CD14-positive monocyte (primary cell): Measurements from ENCODE around the gene ELANE. TPM values are rescaled to one million over a fixed set of nuclear protein-coding genes. Genes with fewer than 3 reads are reported as not detected.
A peak's percentile ranks its signal among the peaks of the same experiment; 100 is the strongest.

Experiments used
- DNase-seq, 3 donors: peaks; one replicate each; pipeline ENCODE4 v3.0.0-alpha.2; 2011 to 2022
- H2AFZ ChIP-seq: 2 replicates; pipeline ENCODE4 v1.6.0; 2012; ENCODE audit warnings: mild to moderate bottlenecking, low read depth, low read length, inconsistent platforms; ENCODE audit not compliant: insufficient read depth, poor library complexity, severe bottlenecking
- H3K27ac ChIP-seq, 2 donors: 1 replicate in 1 of 2; 2 replicates in 1 of 2; pipeline ENCODE4 v1.5.1; 2012 to 2013; ENCODE audit warnings: low read length in 2 of 2, control low read depth in 1 of 2, inconsistent platforms in 1 of 2, low read depth in 1 of 2, mild to moderate bottlenecking in 1 of 2
- H3K27me3 ChIP-seq, 2 donors: one replicate each; pipeline versions ENCODE4 v1.6.0 to v1.6.1; 2011 to 2013; ENCODE audit warnings: low read length in 2 of 2; ENCODE audit not compliant: control insufficient read depth in 2 of 2, insufficient read depth in 2 of 2
- H3K36me3 ChIP-seq, 2 donors: replicated peaks in 1 of 2; 1 replicate in 1 of 2; 2 replicates in 1 of 2; pipeline versions ENCODE4 v1.5.1 to v1.6.1; 2012 to 2013; ENCODE audit warnings: low read length in 2 of 2, control low read depth in 1 of 2, inconsistent platforms in 1 of 2, mild to moderate bottlenecking in 1 of 2; ENCODE audit not compliant: insufficient read depth in 2 of 2, control insufficient read depth in 1 of 2
- H3K4me1 ChIP-seq, 2 donors: 1 replicate in 1 of 2; 2 replicates in 1 of 2; pipeline versions ENCODE4 v1.5.1 to v1.6.1; 2012 to 2013; ENCODE audit warnings: low read length in 2 of 2, control low read depth in 1 of 2, inconsistent platforms in 1 of 2, mild to moderate bottlenecking in 1 of 2, moderate library complexity in 1 of 2; ENCODE audit not compliant: insufficient read depth in 2 of 2, control insufficient read depth in 1 of 2
- H3K4me2 ChIP-seq: replicated peaks from 2 replicates; pipeline ENCODE3; 2012; ENCODE audit warnings: low read length, moderate library complexity, mild to moderate bottlenecking; ENCODE audit not compliant: poor library complexity, severe bottlenecking; ENCODE audit errors: extremely low read depth
- H3K4me3 ChIP-seq, 3 experiments: fragments of 200-600 bp in 1 of 3; sonication (generic) in 1 of 3; replicated peaks in 1 of 3; 1 replicate in 2 of 3; 2 replicates in 1 of 3; pipeline ENCODE4 v1.5.1; 2011 to 2013; ENCODE audit warnings: low read length in 3 of 3, mild to moderate bottlenecking in 3 of 3, control low read depth in 2 of 3, low read depth in 2 of 3, inconsistent platforms in 1 of 3, moderate library complexity in 1 of 3
- H3K79me2 ChIP-seq: 2 replicates; pipeline ENCODE4 v1.6.0; 2012; ENCODE audit warnings: mild to moderate bottlenecking, control low read depth, inconsistent platforms, low read length, moderate library complexity; ENCODE audit not compliant: insufficient read depth
- H3K9ac ChIP-seq: 2 replicates; pipeline ENCODE4 v1.6.0; 2017; ENCODE audit warnings: low read length, mild to moderate bottlenecking; ENCODE audit not compliant: insufficient read depth, poor library complexity, severe bottlenecking
- H3K9me3 ChIP-seq, 2 donors: replicated peaks in 1 of 2; 1 replicate in 1 of 2; 2 replicates in 1 of 2; pipeline versions ENCODE4 v1.5.1 to v1.6.1; 2012 to 2013; ENCODE audit warnings: low read length in 2 of 2, control low read depth in 1 of 2; ENCODE audit not compliant: control insufficient read depth in 1 of 2, insufficient read depth in 1 of 2
- H4K20me1 ChIP-seq: 2 replicates; pipeline ENCODE4 v1.6.0; 2012; ENCODE audit warnings: mild to moderate bottlenecking, low read length, control low read depth, moderate library complexity; ENCODE audit not compliant: insufficient read depth
- H3K27ac Mint-ChIP-seq, 7 donors: one replicate each; pipeline ENCODE4 v1.8.0; 2020; ENCODE audit warnings: mild to moderate bottlenecking in 7 of 7, mixed read lengths in 7 of 7, moderate library complexity in 6 of 7, inconsistent platforms in 2 of 7
- H3K27me3 Mint-ChIP-seq, 3 donors: one replicate each; pipeline ENCODE4 v1.8.0; 2021 to 2022; ENCODE audit warnings: low read depth in 3 of 3, mild to moderate bottlenecking in 3 of 3, mixed read lengths in 3 of 3, moderate library complexity in 3 of 3, inconsistent platforms in 1 of 3
- H3K36me3 Mint-ChIP-seq, 2 donors: one replicate each; pipeline ENCODE4 v1.8.0; 2020; ENCODE audit warnings: mixed read lengths in 2 of 2, inconsistent platforms in 1 of 2, mild to moderate bottlenecking in 1 of 2
- H3K4me1 Mint-ChIP-seq: one replicate; pipeline ENCODE4 v1.8.0; 2020; ENCODE audit warnings: mild to moderate bottlenecking, mixed read lengths
- H3K4me3 Mint-ChIP-seq, 2 donors: one replicate each; pipeline ENCODE4 v1.8.0; 2020; ENCODE audit warnings: mild to moderate bottlenecking in 2 of 2, mixed read lengths in 2 of 2, moderate library complexity in 1 of 2
- H3K9me3 Mint-ChIP-seq, 7 donors: one replicate each; pipeline ENCODE4 v1.8.0; 2020 to 2022; ENCODE audit warnings: mixed read lengths in 7 of 7, mild to moderate bottlenecking in 6 of 7, moderate library complexity in 6 of 7, inconsistent platforms in 2 of 7
- CTCF ChIP-seq: fragments of 200-600 bp; IDR thresholded peaks from one replicate; pipeline ENCODE4 v1.8.0; 2022; ENCODE audit warnings: antibody characterized with exemption, mild to moderate bottlenecking
- WGBS: methylation state at CpG from one replicate; pipeline ENCODE4 v1.1.5; 2013; ENCODE audit warnings: missing lambda C conversion rate; ENCODE audit not compliant: insufficient coverage; 5-methylcytosine and 5-hydroxymethylcytosine counted together
- intact Hi-C, 2 donors: fragments of 100-400 bp; cut with micrococcal nuclease; formaldehyde crosslinking; loops; one replicate each; pipeline versions ENCODE4 v1.15.0 to v1.15.1; 2023
- polyA plus RNA-seq, 3 donors: library from polyadenylated mRNA; depleted of rRNA in 1 of 3; unstranded in 2 of 3; stranded (reverse) in 1 of 3; fragments of 300-500 nt in 2 of 3; fragments of >200 nt in 1 of 3; fragmentation: Illumina TruSeq in 2 of 3; gene quantifications; 1 replicate in 2 of 3; 2 replicates in 1 of 3; pipeline ENCODE4 v1.2.3, GENCODE V29; 2012 to 2021

ELANE gene
- polyA plus RNA-seq, 3 donors: 0.61 to 2.0 (median 1.3) TPM

GRCh38 chr19:871446-872265, 19.6 kb downstream of the ELANE start:
- peak in 1 of 3 donors; percentile 41 for DNase-seq
- Histone ChIP-seq H3K4me1 (peaks cover 8 to 10% of the 10 kb centered on the region in 2 donors), H3K27ac (peak overlapping the region in 1 of 2 donors; percentile 47), H3K4me2 (no peak overlapping the region), H4K20me1 (peaks cover 39% of the 10 kb centered on the region), H3K9ac (no peak overlapping the region), H3K27me3 (peaks cover 0 to 6% of the 10 kb centered on the region in 2 donors), H3K9me3 (no peaks in the 10 kb centered on the region), H3K79me2 (no peaks in the 10 kb centered on the region), H2AFZ (no peak overlapping the region), H3K4me3 (no peak overlapping the region), H3K36me3 (peaks cover 13 to 34% of the 10 kb centered on the region in 2 donors)
- intact Hi-C loops: loop anchor here in 1 of 2 donors (1.0 kb wide), 1 partner anchor 9 kb away; no protein-coding TSS in a partner anchor
- Mint-ChIP-seq H3K4me3 (no peak overlapping the region), H3K9me3 (no peaks in the 10 kb centered on the region), H3K27me3 (peaks cover 0 to 3% (median 2%) of the 10 kb centered on the region in 3 donors), H3K36me3 (peaks cover 36 to 61% of the 10 kb centered on the region in 2 donors), H3K4me1 (peaks cover 6% of the 10 kb centered on the region), H3K27ac (peak overlapping the region in 1 of 7 donors; percentile 74)
- TF ChIP-seq CTCF: no peak
- WGBS: 97% methylated on average over 11 of the region's 33 CpGs

- DNase-seq: peak; percentile 66 to 73 (median 71)
- peaks cover 33% of the 10 kb centered on the region for H4K20me1 ChIP-seq
- Mint-ChIP-seq H3K9me3 (no peaks in the 10 kb centered on the region), H3K36me3 (peaks cover 37 to 65% of the 10 kb centered on the region in 2 donors), H3K4me3 (peak overlapping the region; percentile 9 to 69), H3K27ac (peak overlapping the region in 5 of 7 donors; percentile 51 to 89 (median 59)), H3K27me3 (peaks cover 0 to 3% (median 2%) of the 10 kb centered on the region in 3 donors), H3K4me1 (peaks cover 5% of the 10 kb centered on the region)
- WGBS: 83% methylated on average over 15 of the region's 27 CpGs
- no peak overlapping the region for H2AFZ ChIP-seq
- intact Hi-C loops: loop anchor here in 1 of 2 donors (1.0 kb wide), 1 partner anchor 10 kb away; no protein-coding TSS in a partner anchor
- H3K4me3 ChIP-seq: peak overlapping the region in 1 of 3 experiments; percentile 49
- H3K79me2 ChIP-seq: no peaks in the 10 kb centered on the region
- peak overlapping the region; percentile 63 for H3K4me2 ChIP-seq
- H3K27me3 ChIP-seq: no peaks in the 10 kb centered on the region
- H3K4me1 ChIP-seq: peaks cover 8 to 10% of the 10 kb centered on the region in 2 donors
- H3K36me3 ChIP-seq: peaks cover 16 to 34% of the 10 kb centered on the region in 2 donors
- no peaks in the 10 kb centered on the region for H3K9me3 ChIP-seq
- peak overlapping the region in 1 of 2 donors; percentile 47 for H3K27ac ChIP-seq
- H3K9ac ChIP-seq: no peak overlapping the region
- no peak for TF ChIP-seq CTCF
Measured at GRCh38 chr19:872266-872951, 20.3 kb downstream of the ELANE start.
